IPS DF 19.7 (cell line): Measurements from ENCODE around the gene ZDHHC7.
"Not testable (repeated sequence)": the region's sequence is repeated elsewhere in the genome, so short reads cannot be mapped to it uniquely, and the experiment has no call there.

ENCODE experiments used
- DNase-seq: peaks from one replicate; pipeline ENCODE4 v3.0.0-alpha.2; 2013; ENCODE audit warnings: low read depth, low spot score

The ZDHHC7 gene

GRCh38 chr16:85045077-85045476 lies 33.7 kb upstream of the ZDHHC7 start:
- no peak for DNase-seq

DNA sequence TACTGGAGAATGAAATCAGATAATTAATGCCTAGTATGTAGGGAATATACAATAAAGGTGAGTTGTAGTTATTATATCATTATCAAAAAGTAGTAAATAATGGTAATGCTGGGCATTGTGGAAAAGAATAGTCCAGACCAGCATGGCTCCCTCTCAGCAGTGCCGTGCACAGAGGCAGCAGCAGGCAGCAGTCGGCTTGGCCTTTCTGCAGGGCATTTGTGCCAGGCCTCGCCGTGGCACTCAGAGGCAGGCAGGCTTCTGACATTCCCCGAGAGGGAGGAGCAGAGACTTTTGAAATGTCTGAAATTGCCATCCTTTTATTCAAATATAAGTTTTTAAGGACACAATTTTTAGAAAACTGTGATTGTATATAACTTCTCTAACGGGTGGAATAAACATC lies 31.3 kb upstream of the ZDHHC7 start:
- DNase-seq: no peak

DNA sequence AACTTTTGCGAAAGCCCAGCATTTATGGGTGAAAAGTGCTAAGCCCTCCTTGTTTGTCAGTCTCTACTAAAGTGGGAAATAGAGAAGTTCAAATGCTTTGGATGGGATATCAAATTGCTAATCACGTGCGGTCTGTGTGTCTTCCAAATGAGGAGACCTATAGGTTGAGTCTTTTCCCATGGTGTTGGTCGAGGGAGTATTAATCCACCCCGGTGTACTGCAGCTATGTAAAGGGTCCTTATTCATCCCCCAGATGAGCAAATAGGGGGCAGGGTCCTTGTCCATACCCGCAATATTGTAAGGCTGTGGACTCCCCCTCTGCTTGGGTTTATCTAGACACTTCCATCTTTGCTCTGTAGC lies 30.8 kb upstream of the ZDHHC7 start:
- no peak for DNase-seq

- no peak for DNase-seq
Observed at GRCh38 chr16:85041219-85042166, 30.2 kb upstream of the ZDHHC7 start.

DNA sequence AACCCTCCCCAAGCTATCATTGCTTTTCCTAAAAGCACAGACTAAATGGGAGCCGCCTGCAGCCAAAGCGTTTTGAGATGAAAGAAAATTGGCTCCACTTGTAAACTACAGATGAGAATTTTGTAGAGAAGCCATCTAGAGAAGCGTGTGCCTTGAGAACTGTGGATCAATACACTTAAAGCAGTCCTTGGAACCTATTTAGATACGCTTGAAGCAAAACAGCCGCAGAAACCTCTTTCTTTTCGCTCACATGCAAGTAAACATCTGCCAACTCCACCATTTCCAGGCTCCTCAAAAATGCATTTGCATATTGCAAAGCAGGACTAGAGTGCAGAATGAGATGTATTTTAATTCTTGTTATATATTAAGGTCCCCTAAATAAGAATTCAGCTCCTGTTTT lies 29.4 kb upstream of the ZDHHC7 start:
- DNase-seq: no peak

DNA sequence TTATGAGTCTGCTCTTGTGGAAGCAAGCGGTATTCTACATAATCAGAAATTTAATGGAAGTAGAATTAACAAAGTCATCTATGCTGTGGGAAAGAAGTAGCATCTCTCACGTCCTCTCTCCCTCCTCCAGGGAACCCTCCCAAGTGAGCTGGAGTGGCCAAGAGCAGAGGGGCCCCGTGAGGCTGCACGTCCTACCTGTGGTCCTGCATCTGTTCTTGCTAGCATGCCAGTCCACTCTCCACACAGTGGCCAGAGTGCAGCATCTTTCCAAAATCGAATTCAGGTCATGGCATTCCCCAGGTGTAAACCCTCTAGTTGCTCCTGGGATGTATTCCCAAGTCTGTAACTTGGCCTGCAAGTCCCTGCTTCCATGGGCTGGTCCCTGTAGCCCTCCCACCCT lies 26.4 kb upstream of the ZDHHC7 start:
- DNase-seq: no peak

GRCh38 chr16:85037050-85037410 lies 25.7 kb upstream of the ZDHHC7 start:
- DNase-seq: no peak

GRCh38 chr16:85036236-85037049 lies 25.1 kb upstream of the ZDHHC7 start:
- no peak for DNase-seq

- no peak for DNase-seq
Observed at GRCh38 chr16:85034591-85035433, 23.5 kb upstream of the ZDHHC7 start.

GRCh38 chr16:85033171-85033570 lies 21.8 kb upstream of the ZDHHC7 start:
- DNase-seq: no peak

DNA sequence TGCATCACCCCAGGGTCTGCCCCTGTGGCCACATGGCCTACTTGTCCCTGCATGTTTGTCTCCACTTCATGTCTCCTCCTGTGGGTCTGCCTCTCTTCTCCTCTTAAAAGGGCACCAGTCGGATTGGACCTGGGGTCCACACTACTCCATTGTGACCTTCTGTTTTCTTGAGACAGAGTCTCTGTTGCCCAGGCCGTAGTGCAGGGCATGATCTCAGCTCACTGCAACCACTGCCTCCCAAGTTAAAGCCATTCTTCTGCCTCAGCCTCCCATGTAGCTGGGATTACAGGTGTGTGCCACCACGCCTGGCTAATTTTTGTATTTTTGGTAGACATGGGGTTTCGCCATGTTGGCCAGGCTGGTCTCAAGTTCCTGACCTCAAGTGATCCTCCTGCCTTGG lies 20.9 kb upstream of the ZDHHC7 start:
- DNase-seq: not testable (repeated sequence)

DNA sequence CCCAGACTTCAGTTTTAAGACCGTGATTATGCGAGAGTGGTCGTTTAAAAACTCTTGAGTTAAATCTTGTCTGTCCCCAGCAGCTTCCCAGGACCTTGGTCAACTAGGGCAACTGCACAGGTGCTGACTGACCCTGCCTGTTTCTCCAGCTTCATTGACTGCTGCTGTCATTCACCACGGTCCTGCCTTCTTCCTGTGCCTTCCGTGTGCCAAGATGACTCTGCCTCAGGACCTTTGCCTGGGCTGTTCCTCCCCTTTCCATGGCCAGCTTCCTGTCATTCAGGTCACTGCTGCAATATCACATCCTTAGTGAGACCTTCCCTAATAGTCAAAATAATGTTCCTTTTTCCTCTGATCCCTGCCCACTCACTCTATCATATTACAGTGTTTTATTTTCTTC lies 20.1 kb upstream of the ZDHHC7 start:
- DNase-seq: no peak

DNA sequence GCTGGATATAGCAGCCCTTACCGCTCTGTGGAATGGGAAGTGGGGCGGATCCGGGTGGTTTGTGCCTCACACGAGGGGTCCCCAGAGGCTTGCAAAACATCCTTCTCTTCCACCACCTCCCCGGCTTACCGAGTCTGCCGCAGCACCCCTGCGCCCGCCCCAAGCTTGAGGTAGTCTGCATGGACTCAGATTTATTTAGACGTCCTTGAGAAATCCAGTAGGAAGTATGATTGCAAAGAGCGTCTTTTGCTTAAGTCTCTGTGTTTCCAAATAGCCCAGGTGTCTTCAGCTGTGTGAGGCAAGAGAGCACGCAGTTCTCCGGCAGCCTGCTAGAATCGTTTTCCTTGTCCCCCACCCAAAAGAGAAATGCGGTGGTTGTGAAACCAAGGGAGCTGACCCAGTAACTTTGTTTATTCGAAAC lies 18.7 kb upstream of the ZDHHC7 start:
- no peak for DNase-seq

- DNase-seq: no peak
Observed at GRCh38 chr16:85029408-85029784, 18.1 kb upstream of the ZDHHC7 start.

GRCh38 chr16:85028685-85029407 lies 17.5 kb upstream of the ZDHHC7 start:
- DNase-seq: no peak

- no peak for DNase-seq
Observed at GRCh38 chr16:85027958-85028684, 16.8 kb upstream of the ZDHHC7 start.

DNA sequence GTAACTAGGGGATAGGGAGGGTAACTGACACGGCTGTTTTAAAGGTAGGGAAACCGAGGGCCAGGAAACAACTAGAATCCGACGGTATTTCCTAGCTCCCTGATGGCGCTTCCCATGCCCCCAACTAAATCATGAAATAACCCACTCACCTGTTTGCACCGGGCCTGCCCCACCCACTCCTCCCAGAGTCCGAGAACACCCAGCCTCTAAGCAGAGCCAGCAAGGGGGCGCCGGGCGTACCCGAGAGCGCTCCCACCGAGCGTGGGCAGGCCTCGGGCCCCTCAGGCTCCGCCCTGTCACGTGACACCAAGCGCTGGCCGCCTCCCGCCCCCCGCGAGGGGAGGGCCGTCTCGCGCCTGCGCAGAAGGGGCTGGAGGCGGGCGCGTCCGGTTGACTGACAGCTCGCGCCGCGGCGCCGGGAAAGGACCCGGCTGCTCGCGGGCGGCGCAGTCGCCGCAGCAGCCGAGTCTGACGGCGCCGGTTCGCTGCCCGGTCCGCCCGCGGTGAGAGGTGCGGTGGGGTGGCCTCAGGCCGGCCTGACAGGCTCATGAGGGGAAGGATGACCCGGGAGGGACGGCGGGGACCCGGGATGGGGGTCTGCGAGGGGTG lies 16.1 kb upstream of the ZDHHC7 start, which contains the start of gene KIAA0513:
Gene KIAA0513, plus strand, starts transcription at position 447 of the 609 bp plus-strand sequence. CDS start 39,277 bp downstream, outside the sequence.
- DNase-seq: no peak

DNA sequence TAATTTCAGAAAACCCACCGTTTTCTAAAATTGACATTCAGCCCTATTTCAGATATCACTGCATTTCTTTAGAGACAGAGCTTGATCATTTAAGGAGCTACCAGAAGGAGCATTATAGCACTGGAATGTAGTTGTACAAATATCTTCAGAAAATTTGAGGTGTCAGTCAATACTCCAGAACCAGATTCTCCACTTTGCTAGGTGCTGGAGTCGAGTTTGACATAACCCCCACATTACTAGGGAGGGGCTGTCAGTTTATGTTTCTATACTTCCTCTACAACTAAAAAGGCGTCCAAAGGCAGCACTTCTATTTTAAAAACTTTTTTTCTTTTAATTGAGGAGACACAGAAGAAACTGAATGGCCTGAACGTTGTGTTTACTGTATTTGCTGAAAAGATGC lies 15.4 kb upstream of the ZDHHC7 start:
- DNase-seq: no peak

GRCh38 chr16:85025781-85026653 lies 14.7 kb upstream of the ZDHHC7 start:
- DNase-seq: no peak
